ENCODE measurements around the gene COX4I1. TPM values are rescaled to one million over a fixed set of nuclear protein-coding genes. Genes with fewer than 3 reads are reported as not detected.

Gene COX4I1
- total RNA-seq (2012; rRNA removed) = 298 and 380 TPM in 2 replicates

GRCh38 chr16:85799497-85800320 lies at the start of gene COX4I1, which contains the start of gene EMC8:
Gene COX4I1 (plus strand): TSS chr16:85799695. CDS start chr16:85801206, 1,511 bp downstream.
Gene EMC8 (minus strand): TSS chr16:85799544. CDS start chr16:85799295, 249 bp downstream.
- H3K9me3 ChIP-seq (replicated peaks; ENCODE audit: low read length) = no peaks in the 10 kb centered on the region
- peaks cover 59% of the 10 kb centered on the region for H3K36me3 ChIP-seq (ENCODE audit: insufficient read depth, low read length)
- peak within 1 kb of the TSS; percentile 91 for H3K4me2 ChIP-seq (ENCODE audit: low read length)
- H3K4me3 ChIP-seq (ENCODE audit: low read length) = peak within 1 kb of the TSS; percentile 94
- H3K4me1 ChIP-seq (ENCODE audit: control insufficient read depth, insufficient read depth, low read length) = peaks cover 15% of the 10 kb centered on the region
- no peaks in the 10 kb centered on the region for H3K27me3 ChIP-seq (ENCODE audit: control insufficient read depth, insufficient read depth, low read length)
- H3K9ac ChIP-seq (ENCODE audit: low read depth, low read length) = peak within 1 kb of the TSS; percentile 98

GRCh38 chr16:85749771-85750145 lies 49.7 kb upstream of the COX4I1 start:
- Histone ChIP-seq H3K36me3 (ENCODE audit: insufficient read depth, low read length) (no peaks in the 10 kb centered on the region), H3K4me1 (ENCODE audit: control insufficient read depth, insufficient read depth, low read length) (peaks cover 47% of the 10 kb centered on the region), H3K9me3 (replicated peaks; ENCODE audit: low read length) (no peaks in the 10 kb centered on the region), H3K4me2 (ENCODE audit: low read length) (peak overlapping the region; percentile 94), H3K4me3 (ENCODE audit: low read length) (peak overlapping the region; percentile 76), H3K9ac (ENCODE audit: low read depth, low read length) (peak overlapping the region; percentile 61), H3K27me3 (ENCODE audit: control insufficient read depth, insufficient read depth, low read length) (peaks cover 13% of the 10 kb centered on the region)

- Histone ChIP-seq H3K36me3 (ENCODE audit: insufficient read depth, low read length) (no peaks in the 10 kb centered on the region), H3K4me1 (ENCODE audit: control insufficient read depth, insufficient read depth, low read length) (peaks cover 47% of the 10 kb centered on the region), H3K4me3 (ENCODE audit: low read length) (peak overlapping the region; percentile 76), H3K4me2 (ENCODE audit: low read length) (peak overlapping the region; percentile 94), H3K27me3 (ENCODE audit: control insufficient read depth, insufficient read depth, low read length) (peaks cover 13% of the 10 kb centered on the region), H3K9me3 (replicated peaks; ENCODE audit: low read length) (no peaks in the 10 kb centered on the region), H3K9ac (ENCODE audit: low read depth, low read length) (peak overlapping the region; percentile 61)
These were observed 49.2 kb upstream of the COX4I1 start for GRCh38 chr16:85750146-85750826.

DNA sequence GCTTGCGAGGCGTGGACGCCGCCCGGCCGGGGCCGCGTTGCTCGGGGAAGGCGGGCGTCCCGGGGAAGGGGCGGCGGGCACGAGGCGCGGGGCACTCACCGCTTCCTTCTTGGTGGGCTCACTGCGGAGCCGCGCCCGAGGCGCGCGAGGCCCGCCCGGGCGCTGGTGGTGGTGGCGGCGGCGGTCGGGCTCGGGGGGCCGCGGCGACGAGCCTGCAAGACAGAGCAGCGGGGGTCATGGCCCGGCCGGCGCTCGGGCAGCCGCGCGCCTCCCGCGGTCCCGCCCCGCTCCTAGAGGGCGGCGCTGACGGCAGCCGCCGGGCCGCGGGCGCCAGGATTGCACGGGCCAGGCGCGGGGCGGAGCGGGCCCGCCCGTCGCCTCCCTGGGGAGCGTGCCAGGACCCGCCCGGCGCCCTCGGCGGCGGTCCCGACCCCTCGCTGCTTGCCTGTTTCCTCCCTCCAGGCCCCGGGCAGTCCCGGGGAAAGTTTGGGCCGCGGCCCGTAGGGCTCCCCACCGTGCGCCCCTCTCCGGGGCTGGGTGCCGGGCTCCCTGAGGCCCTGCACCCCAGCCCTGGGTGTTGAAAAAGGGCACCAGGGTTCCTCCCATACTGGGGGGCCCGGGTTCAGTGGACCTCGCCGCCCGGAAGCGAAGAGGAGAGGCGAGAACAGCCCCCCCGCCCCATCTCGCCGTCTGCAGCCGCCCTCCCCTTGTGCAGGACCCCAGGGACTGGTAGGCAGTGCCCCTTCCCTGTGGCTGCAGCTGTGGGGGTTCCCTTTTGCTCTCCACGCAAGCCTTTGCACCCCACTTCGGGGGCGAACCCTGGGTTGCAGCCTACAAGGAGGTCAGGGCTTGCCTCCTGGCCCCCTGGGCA lies 48.4 kb upstream of the COX4I1 start, which contains the start of gene C16orf74:
Gene C16orf74, minus strand, starts transcription at position 270 of the 871 bp plus-strand sequence. CDS start 15,879 bp downstream, outside the sequence.
- Histone ChIP-seq H3K4me2 (ENCODE audit: low read length) (peak within 1 kb of the TSS; percentile 94), H3K27me3 (ENCODE audit: control insufficient read depth, insufficient read depth, low read length) (peaks cover 13% of the 10 kb centered on the region), H3K9ac (ENCODE audit: low read depth, low read length) (peak within 1 kb of the TSS; percentile 61), H3K9me3 (replicated peaks; ENCODE audit: low read length) (no peaks in the 10 kb centered on the region), H3K4me1 (ENCODE audit: control insufficient read depth, insufficient read depth, low read length) (peaks cover 48% of the 10 kb centered on the region), H3K4me3 (ENCODE audit: low read length) (peak within 1 kb of the TSS; percentile 76), H3K36me3 (ENCODE audit: insufficient read depth, low read length) (no peaks in the 10 kb centered on the region)

GRCh38 chr16:85751698-85752501 lies 47.6 kb upstream of the COX4I1 start:
- Histone ChIP-seq H3K4me1 (ENCODE audit: control insufficient read depth, insufficient read depth, low read length) (peaks cover 47% of the 10 kb centered on the region), H3K4me2 (ENCODE audit: low read length) (peak overlapping the region; percentile 94), H3K4me3 (ENCODE audit: low read length) (peak overlapping the region; percentile 76), H3K27me3 (ENCODE audit: control insufficient read depth, insufficient read depth, low read length) (peaks cover 13% of the 10 kb centered on the region), H3K9ac (ENCODE audit: low read depth, low read length) (no peak overlapping the region), H3K36me3 (ENCODE audit: insufficient read depth, low read length) (no peaks in the 10 kb centered on the region), H3K9me3 (replicated peaks; ENCODE audit: low read length) (no peaks in the 10 kb centered on the region)

GRCh38 chr16:85752511-85753420 lies 46.7 kb upstream of the COX4I1 start:
- Histone ChIP-seq H3K4me3 (ENCODE audit: low read length) (no peak overlapping the region), H3K9me3 (replicated peaks; ENCODE audit: low read length) (no peaks in the 10 kb centered on the region), H3K4me1 (ENCODE audit: control insufficient read depth, insufficient read depth, low read length) (peaks cover 56% of the 10 kb centered on the region), H3K36me3 (ENCODE audit: insufficient read depth, low read length) (no peaks in the 10 kb centered on the region), H3K27me3 (ENCODE audit: control insufficient read depth, insufficient read depth, low read length) (peaks cover 13% of the 10 kb centered on the region), H3K4me2 (ENCODE audit: low read length) (peak overlapping the region; percentile 94), H3K9ac (ENCODE audit: low read depth, low read length) (no peak overlapping the region)

- no peak overlapping the region for H3K9ac ChIP-seq (ENCODE audit: low read depth, low read length)
- no peak overlapping the region for H3K4me2 ChIP-seq (ENCODE audit: low read length)
- H3K9me3 ChIP-seq (replicated peaks; ENCODE audit: low read length) = no peaks in the 10 kb centered on the region
- H3K4me3 ChIP-seq (ENCODE audit: low read length) = no peak overlapping the region
- H3K36me3 ChIP-seq (ENCODE audit: insufficient read depth, low read length) = no peaks in the 10 kb centered on the region
- H3K4me1 ChIP-seq (ENCODE audit: control insufficient read depth, insufficient read depth, low read length) = peaks cover 60% of the 10 kb centered on the region
- peaks cover 13% of the 10 kb centered on the region for H3K27me3 ChIP-seq (ENCODE audit: control insufficient read depth, insufficient read depth, low read length)
These were observed 45.9 kb upstream of the COX4I1 start for GRCh38 chr16:85753559-85753958.

GRCh38 chr16:85753976-85754375 lies 45.5 kb upstream of the COX4I1 start:
- no peak overlapping the region for H3K9ac ChIP-seq (ENCODE audit: low read depth, low read length)
- no peaks in the 10 kb centered on the region for H3K9me3 ChIP-seq (replicated peaks; ENCODE audit: low read length)
- peaks cover 13% of the 10 kb centered on the region for H3K27me3 ChIP-seq (ENCODE audit: control insufficient read depth, insufficient read depth, low read length)
- no peak overlapping the region for H3K4me2 ChIP-seq (ENCODE audit: low read length)
- H3K4me1 ChIP-seq (ENCODE audit: control insufficient read depth, insufficient read depth, low read length) = peaks cover 60% of the 10 kb centered on the region
- H3K36me3 ChIP-seq (ENCODE audit: insufficient read depth, low read length) = no peaks in the 10 kb centered on the region
- H3K4me3 ChIP-seq (ENCODE audit: low read length) = no peak overlapping the region

- no peaks in the 10 kb centered on the region for H3K36me3 ChIP-seq (ENCODE audit: insufficient read depth, low read length)
- H3K4me3 ChIP-seq (ENCODE audit: low read length) = no peak overlapping the region
- no peak overlapping the region for H3K9ac ChIP-seq (ENCODE audit: low read depth, low read length)
- H3K4me2 ChIP-seq (ENCODE audit: low read length) = no peak overlapping the region
- H3K9me3 ChIP-seq (replicated peaks; ENCODE audit: low read length) = no peaks in the 10 kb centered on the region
- H3K27me3 ChIP-seq (ENCODE audit: control insufficient read depth, insufficient read depth, low read length) = peaks cover 14% of the 10 kb centered on the region
- peaks cover 58% of the 10 kb centered on the region for H3K4me1 ChIP-seq (ENCODE audit: control insufficient read depth, insufficient read depth, low read length)
These were observed 45.1 kb upstream of the COX4I1 start for GRCh38 chr16:85754413-85754812.
